Karpas-422 (cell line): ENCODE measurements around the gene CAPZA2. TPM values are rescaled to one million over a fixed set of nuclear protein-coding genes. Genes with fewer than 3 reads are reported as not detected.
"Not testable (repeated sequence)": the region's sequence is repeated elsewhere in the genome, so short reads cannot be mapped to it uniquely, and the experiment has no call there.

Experiments used
- DNase-seq: peaks from one replicate; pipeline ENCODE4 v3.0.0-alpha.2; 2015
- H2AFZ ChIP-seq: fragments of 200-600 bp; sonication (generic); 2 replicates; pipeline ENCODE4 v1.6.1; 2014; ENCODE audit warnings: antibody characterized with exemption, low read length, mixed read lengths
- H3K27ac ChIP-seq: fragments of 200-600 bp; sonication (generic); 2 replicates; pipeline ENCODE4 v1.5.1; 2014; ENCODE audit warnings: mild to moderate bottlenecking, low read length, moderate library complexity
- H3K27me3 ChIP-seq: fragments of 200-600 bp; sonication (generic); 2 replicates; pipeline ENCODE4 v1.6.1; 2014; ENCODE audit warnings: low read length, mixed read lengths
- H3K36me3 ChIP-seq: fragments of 200-600 bp; sonication (generic); 2 replicates; pipeline ENCODE4 v1.6.1; 2014; ENCODE audit warnings: low read length, mixed read lengths; ENCODE audit not compliant: insufficient read depth
- H3K4me1 ChIP-seq: fragments of 200-600 bp; sonication (generic); 2 replicates; pipeline ENCODE4 v1.6.1; 2014; ENCODE audit warnings: mild to moderate bottlenecking, low read length, mixed read lengths
- H3K4me2 ChIP-seq: fragments of 200-600 bp; sonication (generic); 2 replicates; pipeline ENCODE4 v1.6.1; 2014; ENCODE audit warnings: low read length, low read depth, mild to moderate bottlenecking; ENCODE audit not compliant: poor library complexity, severe bottlenecking
- H3K4me3 ChIP-seq: fragments of 200-600 bp; sonication (generic); 2 replicates; pipeline ENCODE4 v1.5.1; 2014; ENCODE audit warnings: mild to moderate bottlenecking, antibody characterized with exemption, low read length, mixed read lengths
- H3K79me2 ChIP-seq: fragments of 200-600 bp; sonication (generic); 2 replicates; pipeline ENCODE4 v1.6.1; 2014; ENCODE audit warnings: mild to moderate bottlenecking, low read length, mixed read lengths
- H3K9ac ChIP-seq: fragments of 200-600 bp; sonication (generic); 2 replicates; pipeline ENCODE4 v1.6.0; 2014; ENCODE audit warnings: low read length
- H3K9me2 ChIP-seq: fragments of 200-600 bp; sonication (generic), shearing (Covaris generic); replicated peaks from 2 replicates; pipeline ENCODE4 v1.6.0; 2014; ENCODE audit warnings: mild to moderate bottlenecking, low read length, moderate library complexity; ENCODE audit not compliant: insufficient read depth
- H3K9me3 ChIP-seq: fragments of 300-700, 200-600 bp; sonication (generic); 2 replicates; pipeline ENCODE4 v1.6.1; 2014; ENCODE audit warnings: low read length, mixed read lengths
- H4K20me1 ChIP-seq: fragments of 200-600 bp; sonication (generic); 2 replicates; pipeline ENCODE4 v1.6.1; 2014; ENCODE audit warnings: mild to moderate bottlenecking, antibody characterized with exemption, low read length, low read depth; ENCODE audit not compliant: insufficient read depth
- total RNA-seq: library from RNA; depleted of rRNA; stranded (reverse); fragments of >200 nt; shearing (Covaris generic); gene quantifications from 2 replicates; pipeline ENCODE4 v1.2.3, GENCODE V29; 2014; ENCODE audit warnings: low replicate concordance

CAPZA2 gene
- total RNA-seq, 1 experiment from 2014 or later, result 102 TPM

- Histone ChIP-seq H3K4me1 (peaks cover 11% of the 10 kb centered on the region), H3K9ac (peak overlapping the region; percentile 70), H3K9me3 (no peaks in the 10 kb centered on the region), H3K4me2 (peak overlapping the region; percentile 77), H3K27ac (no peak overlapping the region), H2AFZ (peak overlapping the region; percentile 83; the same call in 1 of the 2 replicates), H3K79me2 (no peaks in the 10 kb centered on the region), H3K9me2 (no peaks in the 10 kb centered on the region), H3K27me3 (no peaks in the 10 kb centered on the region), H4K20me1 (no peaks in the 10 kb centered on the region), H3K4me3 (peak overlapping the region; percentile 72), H3K36me3 (no peaks in the 10 kb centered on the region)
- peak; percentile 44 for DNase-seq
Observed at GRCh38 chr7:116953906-116954838, 91.8 kb downstream of the CAPZA2 start.

- Histone ChIP-seq H3K27me3 (no peaks in the 10 kb centered on the region), H3K4me2 (no peak overlapping the region), H2AFZ (no peak overlapping the region), H3K4me1 (peaks cover 11% of the 10 kb centered on the region), H4K20me1 (no peaks in the 10 kb centered on the region), H3K9me2 (no peaks in the 10 kb centered on the region), H3K79me2 (no peaks in the 10 kb centered on the region), H3K9ac (no peak overlapping the region), H3K36me3 (no peaks in the 10 kb centered on the region), H3K27ac (no peak overlapping the region), H3K4me3 (no peak overlapping the region), H3K9me3 (no peaks in the 10 kb centered on the region)
- no peak for DNase-seq
Observed at GRCh38 chr7:116955340-116955739, 93.0 kb downstream of the CAPZA2 start.

- no peaks in the 10 kb centered on the region for H4K20me1 ChIP-seq
- DNase-seq, result no peak
- no peaks in the 10 kb centered on the region for H3K36me3 ChIP-seq
- H2AFZ ChIP-seq, result no peak overlapping the region
- H3K27me3 ChIP-seq, result no peaks in the 10 kb centered on the region
- no peaks in the 10 kb centered on the region for H3K79me2 ChIP-seq
- no peak overlapping the region for H3K9ac ChIP-seq
- H3K27ac ChIP-seq, result no peak overlapping the region
- H3K4me3 ChIP-seq, result no peak overlapping the region
- no peak overlapping the region for H3K4me2 ChIP-seq
- H3K4me1 ChIP-seq, result peaks cover 11% of the 10 kb centered on the region
- H3K9me3 ChIP-seq, result no peaks in the 10 kb centered on the region
- H3K9me2 ChIP-seq, result no peaks in the 10 kb centered on the region
Observed at GRCh38 chr7:116955801-116956476, 93.6 kb downstream of the CAPZA2 start.

DNA sequence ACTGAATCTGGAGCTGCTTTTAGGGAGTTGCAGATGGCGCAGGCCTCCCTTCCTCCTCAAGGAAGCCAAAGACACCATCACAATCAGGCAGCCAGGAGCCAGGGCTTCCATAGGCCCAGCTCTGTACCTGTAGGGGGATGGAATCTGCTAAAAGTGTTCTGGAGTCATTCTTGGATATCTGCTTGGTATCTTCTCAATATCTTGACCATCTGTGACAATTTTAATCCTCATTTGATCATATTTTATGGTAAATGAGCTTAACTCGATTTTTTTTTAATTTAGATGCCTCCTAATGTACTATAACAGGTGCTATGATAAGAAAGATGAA lies 94.1 kb downstream of the CAPZA2 start:
- no peaks in the 10 kb centered on the region for H3K9me2 ChIP-seq
- no peaks in the 10 kb centered on the region for H3K36me3 ChIP-seq
- no peaks in the 10 kb centered on the region for H3K27me3 ChIP-seq
- no peaks in the 10 kb centered on the region for H4K20me1 ChIP-seq
- peaks cover 11% of the 10 kb centered on the region for H3K4me1 ChIP-seq
- H3K79me2 ChIP-seq, result no peaks in the 10 kb centered on the region
- no peak overlapping the region for H2AFZ ChIP-seq
- no peak overlapping the region for H3K27ac ChIP-seq
- no peak for DNase-seq
- no peak overlapping the region for H3K4me3 ChIP-seq
- H3K9ac ChIP-seq, result no peak overlapping the region
- no peak overlapping the region for H3K4me2 ChIP-seq
- no peaks in the 10 kb centered on the region for H3K9me3 ChIP-seq

DNA sequence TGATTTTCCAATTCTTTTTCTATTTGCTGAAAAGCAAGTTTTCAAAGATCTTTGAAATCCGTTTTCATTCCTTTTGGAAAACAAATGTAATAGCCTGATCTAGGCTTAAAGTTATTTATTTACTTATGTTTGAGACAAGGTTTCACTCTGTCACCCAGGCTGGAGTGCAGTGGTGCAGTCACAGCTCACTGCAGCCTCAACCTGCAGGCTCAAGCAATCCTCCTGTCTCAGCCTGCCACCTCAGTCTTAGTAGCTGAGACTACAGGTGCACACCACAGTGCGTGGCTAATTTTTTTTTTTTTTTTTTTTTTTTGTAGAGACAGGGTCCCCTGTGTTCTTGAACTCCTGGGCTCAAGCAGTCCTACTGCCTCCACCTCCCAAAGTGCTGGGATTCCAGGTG lies 95.5 kb downstream of the CAPZA2 start:
- Histone ChIP-seq H3K4me3 (no peak overlapping the region), H3K4me2 (no peak overlapping the region), H2AFZ (no peak overlapping the region), H3K27ac (no peak overlapping the region), H4K20me1 (no peaks in the 10 kb centered on the region), H3K9ac (no peak overlapping the region), H3K27me3 (no peaks in the 10 kb centered on the region), H3K36me3 (no peaks in the 10 kb centered on the region), H3K9me2 (no peaks in the 10 kb centered on the region), H3K79me2 (no peaks in the 10 kb centered on the region), H3K9me3 (no peaks in the 10 kb centered on the region), H3K4me1 (peaks cover 8% of the 10 kb centered on the region)
- DNase-seq, result no peak

- H3K4me3 ChIP-seq, H4K20me1 ChIP-seq, H3K4me1 ChIP-seq, DNase-seq, H3K36me3 ChIP-seq, H3K27me3 ChIP-seq, H2AFZ ChIP-seq, H3K4me2 ChIP-seq, H3K27ac ChIP-seq, H3K9me3 ChIP-seq, H3K9ac ChIP-seq, H3K79me2 ChIP-seq, H3K9me2 ChIP-seq: not testable (repeated sequence)
Observed at GRCh38 chr7:116961966-116962673, 99.7 kb downstream of the CAPZA2 start.

- no peaks in the 10 kb centered on the region for H3K9me3 ChIP-seq
- DNase-seq, result no peak
Observed at GRCh38 chr7:116963234-116963633, 100.8 kb downstream of the CAPZA2 start.

DNA sequence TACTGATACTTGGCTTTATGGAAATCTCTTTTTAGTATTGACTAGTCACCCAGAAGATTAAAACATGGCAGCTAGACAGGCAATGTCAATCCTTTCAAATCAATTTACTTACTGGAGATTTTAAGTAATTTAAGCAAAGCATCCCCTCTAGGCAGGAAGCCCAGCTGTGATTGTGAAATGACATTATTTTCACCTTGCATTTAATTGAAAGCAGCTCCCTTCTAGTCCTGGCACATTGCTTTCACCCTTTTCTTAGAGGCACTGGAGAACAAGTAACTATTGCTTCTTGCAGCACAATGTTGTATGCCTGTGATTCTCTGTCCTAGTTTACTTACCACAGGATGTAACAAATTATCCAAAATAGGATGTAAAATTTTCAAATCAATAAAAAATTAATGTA lies 104.2 kb downstream of the CAPZA2 start:
- Histone ChIP-seq H3K79me2 (no peaks in the 10 kb centered on the region), H3K27ac (no peak overlapping the region), H3K4me1 (no peaks in the 10 kb centered on the region), H3K36me3 (no peaks in the 10 kb centered on the region), H4K20me1 (peaks cover 6% of the 10 kb centered on the region; the same call in 1 of the 2 replicates), H3K9me2 (no peaks in the 10 kb centered on the region), H2AFZ (no peak overlapping the region), H3K4me3 (no peak overlapping the region), H3K27me3 (no peaks in the 10 kb centered on the region), H3K9me3 (no peaks in the 10 kb centered on the region), H3K9ac (no peak overlapping the region), H3K4me2 (no peak overlapping the region)
- no peak for DNase-seq

More at GRCh38 chr7:116963234-116963633, 100.8 kb downstream of the CAPZA2 start:
- Histone ChIP-seq H3K36me3 (no peaks in the 10 kb centered on the region), H3K79me2 (no peaks in the 10 kb centered on the region), H3K4me2 (no peak overlapping the region), H3K4me3 (no peak overlapping the region), H3K27ac (no peak overlapping the region), H3K9me2 (no peaks in the 10 kb centered on the region), H3K4me1 (no peaks in the 10 kb centered on the region), H3K27me3 (no peaks in the 10 kb centered on the region), H4K20me1 (no peaks in the 10 kb centered on the region), H3K9ac (no peak overlapping the region), H2AFZ (no peak overlapping the region)
